Measurements from ENCODE around the gene CYGB. TPM values are rescaled to one million over a fixed set of nuclear protein-coding genes. Genes with fewer than 3 reads are reported as not detected.

Gene CYGB
- total RNA-seq, 1 donor: 39.1 TPM

GRCh38 chr17:76554131-76554530, 16.6 kb upstream of the CYGB start:
- DNase-seq (ENCODE audit: insufficient read length, low spot score, missing footprints): no peak
- no peak overlapping the region for H3K27ac ChIP-seq (ENCODE audit: low read depth, low read length)
- H3K79me2 ChIP-seq (ENCODE audit: insufficient read depth, low read length): peaks cover 25% of the 10 kb centered on the region
- H3K4me1 ChIP-seq (ENCODE audit: insufficient read depth, low read length): peaks cover 20% of the 10 kb centered on the region
- H3K4me3 ChIP-seq (ENCODE audit: insufficient read depth, low read length): no peak overlapping the region
- no peak overlapping the region for H2AFZ ChIP-seq (ENCODE audit: low read length)
- TF ChIP-seq CTCF (IDR thresholded peaks at IDR 0.05; ENCODE audit: extremely low read depth, low read depth, low read length): no peak
- peaks cover 7% of the 10 kb centered on the region for H4K20me1 ChIP-seq (ENCODE audit: insufficient read depth, low read length)
- no peaks in the 10 kb centered on the region for H3K36me3 ChIP-seq (ENCODE audit: insufficient read depth, low read length)
- H3K4me2 ChIP-seq (ENCODE audit: insufficient read depth, low read length): no peak overlapping the region
- H3K27me3 ChIP-seq (ENCODE audit: insufficient read depth, low read length): no peaks in the 10 kb centered on the region
- H3K9me3 ChIP-seq (ENCODE audit: low read depth, low read length): no peaks in the 10 kb centered on the region

- Histone ChIP-seq H3K27me3 (ENCODE audit: insufficient read depth, low read length) (no peaks in the 10 kb centered on the region), H3K4me1 (ENCODE audit: insufficient read depth, low read length) (peaks cover 14% of the 10 kb centered on the region), H2AFZ (ENCODE audit: low read length) (no peak overlapping the region), H3K4me3 (ENCODE audit: insufficient read depth, low read length) (no peak overlapping the region), H3K9me3 (ENCODE audit: low read depth, low read length) (no peaks in the 10 kb centered on the region), H3K4me2 (ENCODE audit: insufficient read depth, low read length) (no peak overlapping the region), H3K27ac (ENCODE audit: low read depth, low read length) (no peak overlapping the region), H3K79me2 (ENCODE audit: insufficient read depth, low read length) (peaks cover 17% of the 10 kb centered on the region), H3K36me3 (ENCODE audit: insufficient read depth, low read length) (no peaks in the 10 kb centered on the region), H4K20me1 (ENCODE audit: insufficient read depth, low read length) (no peaks in the 10 kb centered on the region)
- no peak for TF ChIP-seq CTCF (IDR thresholded peaks at IDR 0.05; ENCODE audit: extremely low read depth, low read depth, low read length)
- DNase-seq (ENCODE audit: insufficient read length, low spot score, missing footprints): no peak
Observed at GRCh38 chr17:76553178-76553908, 15.8 kb upstream of the CYGB start.

DNA sequence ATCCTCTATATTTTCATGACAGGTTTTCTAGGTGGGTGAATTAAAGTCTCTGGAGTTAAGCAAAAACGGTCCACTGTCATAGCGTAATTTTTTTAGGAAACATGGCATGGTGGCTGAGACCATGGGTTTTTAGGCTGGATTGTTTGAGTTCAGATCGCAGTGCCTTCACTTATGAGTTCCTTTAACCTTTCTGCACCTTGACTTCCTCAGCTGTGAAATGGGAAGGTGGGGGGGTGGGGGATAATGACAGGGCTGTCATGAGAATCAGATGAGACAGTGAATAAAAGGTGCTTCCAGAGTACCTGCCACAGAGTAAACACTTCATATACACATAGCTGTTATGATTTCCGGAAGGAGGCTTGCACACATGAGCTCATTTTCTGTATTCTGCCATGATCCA, 14.2 kb upstream of the CYGB start:
- Histone ChIP-seq H4K20me1 (ENCODE audit: insufficient read depth, low read length) (no peaks in the 10 kb centered on the region), H3K4me1 (ENCODE audit: insufficient read depth, low read length) (peaks cover 22% of the 10 kb centered on the region), H3K36me3 (ENCODE audit: insufficient read depth, low read length) (no peaks in the 10 kb centered on the region), H3K9me3 (ENCODE audit: low read depth, low read length) (no peaks in the 10 kb centered on the region), H3K79me2 (ENCODE audit: insufficient read depth, low read length) (peaks cover 3% of the 10 kb centered on the region), H3K27ac (ENCODE audit: low read depth, low read length) (no peak overlapping the region), H2AFZ (ENCODE audit: low read length) (no peak overlapping the region), H3K4me2 (ENCODE audit: insufficient read depth, low read length) (no peak overlapping the region), H3K4me3 (ENCODE audit: insufficient read depth, low read length) (no peak overlapping the region), H3K27me3 (ENCODE audit: insufficient read depth, low read length) (no peaks in the 10 kb centered on the region)
- no peak for TF ChIP-seq CTCF (IDR thresholded peaks at IDR 0.05; ENCODE audit: extremely low read depth, low read depth, low read length)
- DNase-seq (ENCODE audit: insufficient read length, low spot score, missing footprints): no peak

- TF ChIP-seq CTCF (IDR thresholded peaks at IDR 0.05; ENCODE audit: extremely low read depth, low read depth, low read length): no peak
- Histone ChIP-seq H3K4me2 (ENCODE audit: insufficient read depth, low read length) (peak overlapping the region; percentile 38), H3K36me3 (ENCODE audit: insufficient read depth, low read length) (no peaks in the 10 kb centered on the region), H3K4me3 (ENCODE audit: insufficient read depth, low read length) (no peak overlapping the region), H3K27me3 (ENCODE audit: insufficient read depth, low read length) (no peaks in the 10 kb centered on the region), H3K27ac (ENCODE audit: low read depth, low read length) (peak overlapping the region; percentile 14), H4K20me1 (ENCODE audit: insufficient read depth, low read length) (no peaks in the 10 kb centered on the region), H3K4me1 (ENCODE audit: insufficient read depth, low read length) (peaks cover 26% of the 10 kb centered on the region), H2AFZ (ENCODE audit: low read length) (no peak overlapping the region), H3K79me2 (ENCODE audit: insufficient read depth, low read length) (no peaks in the 10 kb centered on the region), H3K9me3 (ENCODE audit: low read depth, low read length) (no peaks in the 10 kb centered on the region)
- peak; percentile 44 for DNase-seq (ENCODE audit: insufficient read length, low spot score, missing footprints)
Observed at GRCh38 chr17:76550712-76551615, 13.5 kb upstream of the CYGB start.
